A549 treated with dexamethasone at 1 μM for 4 hours (cell line): ENCODE measurements around the gene TMEFF1. TPM values are rescaled to one million over a fixed set of nuclear protein-coding genes. Genes with fewer than 3 reads are reported as not detected.

Source experiments
- total RNA-seq: library from RNA; stranded (reverse); fragments of 200-300 nt; extraction: Qiagen RNA extraction; gene quantifications from 5 replicates; pipeline ENCODE4 v1.2.3, GENCODE V29; 2022

The TMEFF1 gene
- 0.59 to 1.3 TPM (median 0.95 TPM) in 5 replicates for total RNA-seq

GRCh38 chr9:100472788-100473275 lies at the start of gene TMEFF1:
Gene TMEFF1 (plus strand): TSS chr9:100473149. CDS start chr9:100473545, 396 bp downstream.

DNA sequence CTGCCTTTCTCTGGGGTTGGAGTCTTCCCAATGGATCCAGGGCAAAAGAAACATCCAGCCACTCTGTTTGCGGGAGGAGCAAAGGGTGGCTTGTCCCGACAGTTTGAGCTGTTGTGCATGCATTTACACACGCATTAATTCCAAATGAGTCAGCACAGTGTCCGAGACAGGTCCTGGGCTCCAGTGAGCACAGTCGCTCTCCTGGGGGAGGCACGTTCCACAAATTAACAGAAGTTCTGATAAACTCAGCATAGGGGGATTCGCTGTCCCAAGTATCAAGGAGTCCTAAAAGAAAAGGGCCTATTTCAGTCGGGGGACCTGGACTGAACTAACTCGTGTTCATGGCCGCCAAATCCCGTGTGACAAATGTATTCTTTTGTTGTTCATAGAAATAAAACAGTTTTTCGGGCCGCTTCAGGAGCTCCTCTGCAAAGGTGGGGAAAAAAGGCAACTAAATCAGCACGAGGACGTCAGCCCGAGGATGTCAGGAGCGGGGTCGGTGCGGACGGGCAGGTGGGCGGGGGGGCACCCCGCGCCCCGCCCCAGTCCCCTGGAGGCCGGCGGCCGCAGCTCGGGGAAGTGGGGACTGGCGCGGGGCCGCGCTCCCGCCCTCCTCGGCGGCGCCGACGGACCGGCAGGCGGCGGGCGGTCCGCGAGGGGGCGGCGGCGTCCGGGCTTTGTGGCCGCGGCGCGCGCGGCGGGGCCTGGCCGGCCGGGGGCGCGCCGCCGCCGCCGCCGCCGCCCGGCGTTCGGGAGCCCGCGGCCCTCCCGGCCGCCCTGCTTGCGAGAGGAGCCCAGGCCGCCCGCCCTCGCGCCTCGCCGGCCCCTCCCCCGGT lies 46.2 kb upstream of the TMEFF1 start, which contains the start of gene MSANTD3:
MSANTD3 (plus strand) TSS at position 614 of the 836 bp plus-strand sequence. CDS start 14,796 bp downstream, outside the sequence.

GRCh38 chr9:100577776-100578448 lies 105.0 kb downstream of the TMEFF1 start, which contains the start of gene CAVIN4:
Gene CAVIN4 (plus strand): TSS chr9:100578079. CDS start chr9:100578144, 65 bp downstream.

Other genes starting within 250 kb of the TMEFF1 start
- gene TEX10, start 120.2 kb upstream of the TMEFF1 start, total RNA-seq: 24.3 to 28.6 TPM (median 24.7 TPM) in 5 replicates
- gene MSANTD3, start 46.0 kb upstream of the TMEFF1 start, total RNA-seq: 60.2 to 70.1 TPM (median 64.0 TPM) in 5 replicates
- gene CAVIN4, start 104.9 kb downstream of the TMEFF1 start, total RNA-seq: 0.26 to 0.47 TPM (median 0.39 TPM) in 5 replicates